Large intestine (tissue), 12 donors: ENCODE results near the gene CDKN2D. TPM values are rescaled to one million over a fixed set of nuclear protein-coding genes. Genes with fewer than 3 reads are reported as not detected.

Experiments
- DNase-seq, 2 donors: peaks; one replicate each; pipeline versions ENCODE4 v3.0.0 to v3.0.0-alpha.2; 2013
- H3K27ac ChIP-seq: one replicate; pipeline ENCODE4 v1.5.1; 2013; ENCODE audit warnings: low read length
- H3K27me3 ChIP-seq: 2 replicates; pipeline ENCODE4 v1.6.1; 2013; ENCODE audit warnings: low read length; ENCODE audit not compliant: control insufficient read depth, insufficient read depth
- H3K36me3 ChIP-seq: 2 replicates; pipeline ENCODE4 v1.6.1; 2013; ENCODE audit warnings: low read length; ENCODE audit not compliant: control insufficient read depth, insufficient read depth
- H3K4me1 ChIP-seq: one replicate; pipeline ENCODE4 v1.6.1; 2013; ENCODE audit warnings: low read length; ENCODE audit not compliant: control insufficient read depth, insufficient read depth
- H3K4me3 ChIP-seq: one replicate; pipeline ENCODE4 v1.5.1; 2013; ENCODE audit warnings: low read length
- H3K9me3 ChIP-seq: one replicate; pipeline ENCODE4 v1.6.1; 2013; ENCODE audit warnings: mild to moderate bottlenecking, low read depth, low read length, moderate library complexity; ENCODE audit not compliant: control insufficient read depth
- WGBS: methylation state at CpG from one replicate; pipeline ENCODE4 v1.1.5; 2013; ENCODE audit warnings: low lambda C conversion rate; ENCODE audit not compliant: insufficient coverage; 5-methylcytosine and 5-hydroxymethylcytosine counted together
- long read RNA-seq, 11 donors: transcript quantifications; one replicate each; lab custom pipeline, GENCODE V29; 2026
- polyA plus RNA-seq: library from polyadenylated mRNA; unstranded; fragments of 120-200 nt; gene quantifications from one replicate; pipeline ENCODE4 v1.2.1, GENCODE V29; 2013

CDKN2D gene
- polyA plus RNA-seq, result 10.3 TPM
- long read RNA-seq, donor 1, transcript CDKN2D-202 (2 exons, 1,422 nt), result major isoform, 6 of 7 reads
- long read RNA-seq, donor 1, partial matches to known transcripts, result 0 of 7 reads
- long read RNA-seq, donor 1, other reads (novel, unspliced or antisense), result 0 of 7 reads
- long read RNA-seq, donor 2, transcript CDKN2D-202 (2 exons, 1,422 nt), result major isoform, 6 of 10 reads
- long read RNA-seq, donor 2, partial matches to known transcripts, result 0 of 10 reads
- long read RNA-seq, donor 2, other reads (novel, unspliced or antisense), result 0 of 10 reads
- long read RNA-seq, donor 3, result 0 reads
- long read RNA-seq, donor 4, result 0 reads
- long read RNA-seq, donor 5, transcript CDKN2D-202 (2 exons, 1,422 nt), result major isoform, 6 of 8 reads
- long read RNA-seq, donor 5, partial matches to known transcripts, result 0 of 8 reads
- long read RNA-seq, donor 5, other reads (novel, unspliced or antisense), result 0 of 8 reads
- long read RNA-seq, donor 6, partial matches to known transcripts, result 0 of 4 reads
- long read RNA-seq, donor 6, other reads (novel, unspliced or antisense), result 0 of 4 reads
- long read RNA-seq, donor 7, partial matches to known transcripts, result 0 of 4 reads
- long read RNA-seq, donor 7, other reads (novel, unspliced or antisense), result 0 of 4 reads
- long read RNA-seq, donor 8, partial matches to known transcripts, result 0 of 5 reads
- long read RNA-seq, donor 8, other reads (novel, unspliced or antisense), result 0 of 5 reads
- long read RNA-seq, donor 9, transcript CDKN2D-202 (2 exons, 1,422 nt), result major isoform, 8 of 10 reads
- long read RNA-seq, donor 9, partial matches to known transcripts, result 0 of 10 reads
- long read RNA-seq, donor 9, other reads (novel, unspliced or antisense), result 0 of 10 reads
- long read RNA-seq, donor 10, transcript CDKN2D-202 (2 exons, 1,422 nt), result major isoform, 9 of 11 reads
- long read RNA-seq, donor 10, partial matches to known transcripts, result 0 of 11 reads
- long read RNA-seq, donor 10, other reads (novel, unspliced or antisense), result 0 of 11 reads
- long read RNA-seq, donor 11, transcript CDKN2D-202 (2 exons, 1,422 nt), result major isoform, 6 of 7 reads
- long read RNA-seq, donor 11, partial matches to known transcripts, result 0 of 7 reads
- long read RNA-seq, donor 11, other reads (novel, unspliced or antisense), result 0 of 7 reads

GRCh38 chr19:10568826-10569651 lies at the start of gene CDKN2D:
Gene CDKN2D (minus strand): TSS chr19:10568979. CDS start chr19:10568653, 326 bp downstream.
- H3K9me3 ChIP-seq, result no peaks in the 10 kb centered on the region
- H3K4me3 ChIP-seq, result peak within 1 kb of the TSS; percentile 50
- peak; percentile 100 for DNase-seq
- no peaks in the 10 kb centered on the region for H3K27me3 ChIP-seq
- WGBS, result no CpG with 5 or more reads among the region's 71 CpGs
- peaks cover 31% of the 10 kb centered on the region for H3K4me1 ChIP-seq
- H3K27ac ChIP-seq, result peak within 1 kb of the TSS; percentile 30
- H3K36me3 ChIP-seq, result no peaks in the 10 kb centered on the region

- Histone ChIP-seq H3K27me3 (no peaks in the 10 kb centered on the region), H3K27ac (no peak overlapping the region), H3K4me1 (no peaks in the 10 kb centered on the region), H3K36me3 (no peaks in the 10 kb centered on the region), H3K9me3 (no peaks in the 10 kb centered on the region), H3K4me3 (no peak overlapping the region)
- no peak for DNase-seq
- no CpG with 5 or more reads among the region's 15 CpGs for WGBS
These were observed 48.8 kb upstream of the CDKN2D start for GRCh38 chr19:10617409-10618121.

- Histone ChIP-seq H3K27ac (no peak overlapping the region), H3K4me1 (no peaks in the 10 kb centered on the region)
These were observed 46.7 kb upstream of the CDKN2D start for GRCh38 chr19:10615429-10616023.

GRCh38 chr19:10612499-10613119 lies 43.8 kb upstream of the CDKN2D start:
- no peaks in the 10 kb centered on the region for H3K36me3 ChIP-seq
- H3K9me3 ChIP-seq, result no peaks in the 10 kb centered on the region
- 82% methylated on average over 2 of the region's 15 CpGs for WGBS
- no peaks in the 10 kb centered on the region for H3K4me1 ChIP-seq
- no peak overlapping the region for H3K27ac ChIP-seq
- no peaks in the 10 kb centered on the region for H3K27me3 ChIP-seq
- H3K4me3 ChIP-seq, result no peak overlapping the region
- no peak for DNase-seq

More at GRCh38 chr19:10615429-10616023, 46.7 kb upstream of the CDKN2D start:
- no peaks in the 10 kb centered on the region for H3K36me3 ChIP-seq
- no peak for DNase-seq
- no CpG with 5 or more reads among the region's 14 CpGs for WGBS
- no peak overlapping the region for H3K4me3 ChIP-seq
- H3K9me3 ChIP-seq, result no peaks in the 10 kb centered on the region
- H3K27me3 ChIP-seq, result no peaks in the 10 kb centered on the region

GRCh38 chr19:10611907-10612306 lies 43.1 kb upstream of the CDKN2D start:
- WGBS, result no CpG with 5 or more reads among the region's 5 CpGs
- no peaks in the 10 kb centered on the region for H3K36me3 ChIP-seq
- H3K4me1 ChIP-seq, result no peaks in the 10 kb centered on the region
- no peaks in the 10 kb centered on the region for H3K27me3 ChIP-seq
- no peak for DNase-seq
- H3K4me3 ChIP-seq, result no peak overlapping the region
- H3K27ac ChIP-seq, result no peak overlapping the region
- H3K9me3 ChIP-seq, result no peaks in the 10 kb centered on the region

GRCh38 chr19:10604460-10604980 lies 35.7 kb upstream of the CDKN2D start:
- Histone ChIP-seq H3K27ac (no peak overlapping the region), H3K27me3 (peaks cover 15% of the 10 kb centered on the region), H3K4me1 (peaks cover 2% of the 10 kb centered on the region), H3K4me3 (no peak overlapping the region), H3K36me3 (no peaks in the 10 kb centered on the region), H3K9me3 (peaks cover 4% of the 10 kb centered on the region)
- no peak for DNase-seq
- WGBS, result no CpG with 5 or more reads among the region's 9 CpGs

- Histone ChIP-seq H3K4me3 (no peak overlapping the region), H3K4me1 (peaks cover 2% of the 10 kb centered on the region), H3K36me3 (no peaks in the 10 kb centered on the region), H3K9me3 (peaks cover 4% of the 10 kb centered on the region), H3K27me3 (peaks cover 15% of the 10 kb centered on the region), H3K27ac (peak overlapping the region; percentile 40)
- WGBS, result 33% methylated on average over 3 of the region's 9 CpGs
- no peak for DNase-seq
These were observed 35.2 kb upstream of the CDKN2D start for GRCh38 chr19:10603873-10604459.

- no peaks in the 10 kb centered on the region for H3K36me3 ChIP-seq
- peaks cover 2% of the 10 kb centered on the region for H3K4me1 ChIP-seq
- peaks cover 15% of the 10 kb centered on the region for H3K27me3 ChIP-seq
- peaks cover 4% of the 10 kb centered on the region for H3K9me3 ChIP-seq
- WGBS, result 80% methylated on average over 1 of the region's 19 CpGs
- peak overlapping the region; percentile 48 for H3K4me3 ChIP-seq
- H3K27ac ChIP-seq, result peak overlapping the region; percentile 40
- peak; percentile 26 to 40 for DNase-seq
These were observed 34.5 kb upstream of the CDKN2D start for GRCh38 chr19:10603084-10603872.
